Measurements from ENCODE around the gene DMWD.
"Not testable (repeated sequence)": the region's sequence is repeated elsewhere in the genome, so short reads cannot be mapped to it uniquely, and the experiment has no call there.

DMWD gene

DNA sequence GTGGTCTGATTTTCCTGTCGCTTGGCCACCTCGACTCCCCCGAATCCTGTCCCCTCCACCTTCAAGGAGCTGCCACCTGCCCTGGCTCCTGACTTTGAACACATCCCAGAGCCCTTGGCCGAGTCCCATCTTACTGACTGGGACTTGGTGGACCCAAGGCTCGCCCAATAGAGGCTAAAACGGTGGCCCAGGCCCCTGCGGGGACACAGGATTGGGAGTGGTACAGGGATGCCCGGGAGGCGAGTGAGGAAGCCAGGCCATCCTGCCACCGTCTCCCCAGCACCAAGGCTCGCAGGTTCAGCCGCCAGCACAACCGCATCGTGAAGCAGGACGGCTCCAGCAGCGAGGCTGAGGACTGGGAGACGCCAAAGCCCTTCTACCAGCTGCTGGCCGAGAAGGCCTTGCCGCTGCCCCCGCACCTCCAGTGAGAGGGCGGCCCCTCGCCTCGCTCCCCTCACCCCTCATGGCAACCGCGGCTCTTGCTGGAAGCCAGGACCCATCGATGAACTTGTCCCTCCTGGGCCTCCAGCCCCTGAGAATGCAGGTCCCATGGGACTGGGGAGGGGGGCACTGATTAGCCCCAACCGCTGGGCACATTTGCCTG lies 28.9 kb downstream of the DMWD start:
- in situ Hi-C loops (cut with HindIII; ENCODE audit: low pct_ligation_motif_present, low pct_unique_long_range_greater_than_20kb, low sequenced_read_pairs): no loop called here
- no peak for DNase-seq

DNA sequence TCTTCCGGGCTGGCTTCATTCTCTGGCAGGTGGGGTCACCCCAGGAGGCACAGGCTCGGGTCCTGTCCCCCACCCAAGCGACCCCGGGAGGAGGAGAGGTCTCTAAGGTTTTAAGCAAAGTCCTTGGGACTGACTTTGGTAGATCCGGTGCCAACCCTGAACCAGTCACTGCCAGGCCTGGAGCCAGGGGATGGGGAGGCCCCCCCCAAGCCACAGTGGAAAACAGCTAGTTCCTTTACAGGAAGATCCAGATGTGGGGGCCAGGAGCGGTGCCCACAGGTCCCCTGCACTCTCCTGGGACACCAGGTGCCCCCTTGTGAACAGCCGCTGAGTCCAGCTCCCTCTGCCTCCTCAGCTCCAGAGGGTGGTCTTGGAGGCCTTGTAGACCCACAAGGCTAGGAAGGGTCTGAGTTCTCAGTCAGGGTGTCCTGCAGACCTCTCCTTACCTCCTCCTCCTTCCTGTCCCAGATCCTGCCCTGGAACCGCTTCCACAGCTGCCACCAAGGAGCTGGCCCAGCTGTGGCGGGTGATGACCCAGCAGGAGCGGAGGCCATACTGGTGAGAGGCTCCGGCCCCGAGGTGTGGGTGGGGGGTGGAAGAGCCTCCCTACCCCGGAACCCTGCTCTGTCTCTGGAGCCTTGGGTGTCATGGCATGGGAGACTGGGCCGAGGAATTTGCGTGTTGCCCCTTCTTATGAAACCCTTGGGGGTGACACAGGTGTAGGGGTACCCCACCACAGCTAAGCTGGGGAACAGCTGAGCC lies 29.6 kb downstream of the DMWD start:
- in situ Hi-C loops (cut with HindIII; ENCODE audit: low pct_ligation_motif_present, low pct_unique_long_range_greater_than_20kb, low sequenced_read_pairs): no loop called here
- no peak for DNase-seq

DNA sequence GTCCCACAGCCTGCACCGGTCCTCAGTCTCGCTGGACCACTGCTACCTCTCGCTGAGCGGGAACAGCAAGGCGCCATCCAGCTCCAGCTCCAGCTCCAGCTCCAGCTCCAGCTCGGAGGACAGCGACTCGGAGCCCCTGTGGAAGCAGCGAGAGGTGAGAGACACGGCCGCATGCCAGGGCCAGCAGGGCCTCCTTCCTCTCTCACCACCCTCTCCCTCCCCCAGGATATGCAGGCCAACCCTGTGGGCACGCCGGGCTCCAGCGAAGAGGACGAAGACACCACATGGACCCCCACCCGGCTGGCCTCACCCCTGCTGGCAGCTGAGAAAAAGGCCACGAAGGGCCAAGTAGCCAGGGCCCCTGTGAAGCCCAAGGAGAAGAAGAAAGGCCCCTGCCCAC lies 30.9 kb downstream of the DMWD start:
- in situ Hi-C loops (cut with HindIII; ENCODE audit: low pct_ligation_motif_present, low pct_unique_long_range_greater_than_20kb, low sequenced_read_pairs): no loop called here
- no peak for DNase-seq

DNA sequence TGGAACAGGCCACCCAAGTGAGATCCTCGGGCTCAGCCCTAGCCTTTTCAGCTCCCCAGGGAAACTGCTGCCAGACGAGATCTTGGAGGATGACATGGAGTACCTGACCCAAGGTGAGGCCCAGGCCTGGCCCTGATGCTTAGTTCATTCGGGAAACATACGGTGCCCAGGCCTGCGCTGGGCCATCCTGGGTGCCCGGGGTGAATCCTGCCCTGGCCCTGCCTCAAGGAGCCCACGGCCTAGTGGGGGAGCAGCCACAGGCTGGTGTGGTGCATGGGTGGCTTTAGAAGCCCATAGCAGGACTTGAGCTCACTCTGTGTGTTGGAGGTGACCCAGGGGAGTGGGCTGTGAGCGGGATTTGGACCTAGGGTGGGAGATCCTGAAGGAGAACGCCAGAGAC lies 33.7 kb downstream of the DMWD start:
- DNase-seq: no peak
- in situ Hi-C loops (cut with HindIII; ENCODE audit: low pct_ligation_motif_present, low pct_unique_long_range_greater_than_20kb, low sequenced_read_pairs): no loop called here

DNA sequence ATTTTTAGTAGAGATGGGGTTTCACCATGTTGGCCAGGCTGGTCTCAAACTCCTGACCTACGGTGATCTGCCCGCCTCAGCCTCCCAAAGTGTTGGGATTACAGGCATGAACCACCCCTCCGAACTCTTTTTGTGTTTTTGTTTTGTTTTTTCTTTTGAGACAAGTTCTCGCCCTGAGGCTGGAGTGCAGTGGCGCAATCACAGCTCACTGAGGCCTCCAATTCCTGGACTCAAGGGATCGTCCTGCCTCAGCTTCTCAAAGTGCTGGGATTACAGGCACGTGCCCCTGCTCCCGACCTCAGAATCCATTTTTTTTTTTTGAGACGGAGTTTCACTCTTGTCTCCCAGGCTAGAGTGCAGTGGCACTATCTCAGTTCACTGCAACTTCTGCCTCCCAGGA lies 35.0 kb downstream of the DMWD start:
- in situ Hi-C loops (cut with HindIII; ENCODE audit: low pct_ligation_motif_present, low pct_unique_long_range_greater_than_20kb, low sequenced_read_pairs): no loop called here
- no peak for DNase-seq

DNA sequence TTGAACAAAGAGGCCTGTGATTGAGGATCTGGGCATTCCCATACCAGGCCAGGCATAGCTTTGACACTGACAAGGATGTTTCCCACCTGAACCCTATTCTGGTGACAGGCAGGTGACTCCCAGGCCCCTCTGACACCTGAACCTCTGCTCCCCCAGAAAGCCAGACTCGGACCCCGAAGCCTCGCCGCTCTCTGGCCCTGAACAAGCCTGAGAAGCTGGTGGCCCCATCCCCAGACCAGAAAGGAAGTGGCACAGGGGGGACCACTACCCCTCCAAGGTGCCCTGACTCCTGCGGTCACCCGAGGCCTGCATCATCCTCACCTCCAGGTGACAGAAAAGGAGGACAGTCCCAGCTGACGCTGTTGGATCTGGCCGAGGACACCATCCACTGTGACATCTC lies 38.3 kb downstream of the DMWD start:
- in situ Hi-C loops (cut with HindIII; ENCODE audit: low pct_ligation_motif_present, low pct_unique_long_range_greater_than_20kb, low sequenced_read_pairs): no loop called here

DNA sequence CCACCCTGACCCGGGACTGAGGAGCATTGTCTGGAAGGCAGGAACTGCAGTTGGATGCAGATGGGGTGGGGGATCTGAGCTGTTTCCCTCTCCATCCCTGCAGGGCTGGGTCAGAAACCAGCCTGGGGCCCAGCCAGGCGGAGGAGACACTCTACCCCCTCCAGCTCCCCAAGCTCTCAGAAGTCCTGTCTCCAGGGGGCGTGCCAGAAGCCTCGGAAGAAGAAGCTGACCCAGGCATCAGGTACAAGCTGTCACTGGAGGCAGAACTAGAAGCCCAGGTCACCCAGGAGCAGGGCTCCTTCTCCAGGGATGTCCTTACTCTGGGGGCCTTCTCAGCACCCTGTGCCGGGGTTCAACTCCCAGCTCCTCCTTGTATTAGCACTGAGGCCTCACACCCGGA lies 39.1 kb downstream of the DMWD start:
- DNase-seq: no peak
- in situ Hi-C loops (cut with HindIII; ENCODE audit: low pct_ligation_motif_present, low pct_unique_long_range_greater_than_20kb, low sequenced_read_pairs): no loop called here

More for the DNA sequence above, 38.3 kb downstream of the DMWD start:
- DNase-seq: no peak

DNA sequence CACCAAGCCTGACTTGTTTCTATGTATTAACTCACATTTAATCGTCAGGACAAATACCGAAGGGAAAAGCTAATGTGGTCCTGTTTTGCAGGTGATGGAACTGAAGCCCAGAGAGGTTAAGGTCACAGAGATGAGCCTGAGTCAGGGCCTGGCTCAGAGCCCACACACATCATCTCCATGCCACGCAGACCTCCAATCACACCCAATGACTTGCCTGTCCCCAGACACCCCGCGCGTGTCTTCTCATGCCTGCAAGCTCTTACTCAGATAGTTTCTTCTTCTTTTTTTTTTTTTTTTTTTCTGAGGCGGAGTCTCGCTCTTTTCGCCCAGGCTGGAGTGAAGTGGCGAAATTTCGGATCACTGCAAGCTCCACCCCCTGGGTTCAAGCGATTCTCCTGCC lies 40.0 kb downstream of the DMWD start:
- no peak for DNase-seq
- in situ Hi-C loops (cut with HindIII; ENCODE audit: low pct_ligation_motif_present, low pct_unique_long_range_greater_than_20kb, low sequenced_read_pairs): no loop called here

DNA sequence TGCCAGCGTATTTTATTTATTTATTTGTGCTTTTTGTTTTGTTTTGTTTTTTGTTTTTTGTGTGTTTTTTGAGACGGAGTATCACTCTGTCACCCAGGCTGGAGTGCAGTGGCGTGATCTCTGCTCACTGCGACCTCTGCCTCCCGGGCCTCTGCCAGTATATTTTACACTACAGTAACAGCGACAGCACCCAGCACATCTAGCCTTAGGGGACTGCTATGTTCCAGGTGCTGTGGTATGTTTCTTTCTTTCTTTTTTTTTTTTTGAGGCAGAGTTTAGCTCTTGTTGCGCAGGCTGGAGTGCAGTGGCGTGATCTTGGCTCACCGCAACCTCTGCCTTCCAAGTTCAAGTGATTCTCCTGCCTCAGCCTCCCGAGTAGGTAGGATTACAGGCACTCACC lies 41.2 kb downstream of the DMWD start:
- DNase-seq; in situ Hi-C loops (cut with HindIII; ENCODE audit: low pct_ligation_motif_present, low pct_unique_long_range_greater_than_20kb, low sequenced_read_pairs): not testable (repeated sequence)

DNA sequence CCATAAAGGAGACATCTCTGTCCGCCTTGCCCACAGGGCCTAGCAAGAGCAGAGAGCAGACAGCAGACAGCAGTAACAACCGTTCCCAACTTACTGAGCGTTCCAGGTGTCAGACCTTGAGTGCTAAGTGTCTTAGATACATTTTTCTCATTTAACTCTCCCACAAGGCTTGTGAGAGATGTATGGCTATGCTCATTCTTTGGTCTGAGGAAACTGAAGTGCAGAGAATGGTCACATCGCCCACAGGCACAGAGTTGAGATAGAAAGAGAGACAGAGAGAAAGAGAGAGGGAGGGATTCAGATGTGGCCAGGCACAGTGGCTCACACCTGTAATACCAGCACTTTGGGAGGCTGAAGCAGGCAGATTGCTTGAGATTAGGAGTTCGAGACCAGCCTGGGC lies 45.1 kb downstream of the DMWD start:
- in situ Hi-C loops (cut with HindIII; ENCODE audit: low pct_ligation_motif_present, low pct_unique_long_range_greater_than_20kb, low sequenced_read_pairs): no loop called here

DNA sequence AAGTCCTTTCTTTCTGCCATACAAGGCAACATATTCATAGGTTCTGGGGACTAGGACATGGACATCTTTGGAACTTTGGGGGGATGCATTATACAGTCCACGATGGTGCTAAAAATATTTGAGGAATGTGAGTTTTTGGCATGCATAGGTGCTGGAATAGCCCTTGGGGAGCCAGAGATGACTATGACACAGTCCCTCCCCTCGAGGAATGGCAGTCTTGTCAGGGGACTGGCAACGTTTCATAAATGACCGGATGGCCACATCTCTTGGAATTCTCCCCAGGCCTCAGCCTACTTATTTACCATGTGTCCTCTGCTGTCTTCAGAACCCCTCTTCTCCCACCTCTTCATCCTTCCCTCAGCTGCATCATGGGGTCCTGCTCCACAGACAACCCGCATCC lies 45.8 kb downstream of the DMWD start:
- DNase-seq: no peak
- in situ Hi-C loops (cut with HindIII; ENCODE audit: low pct_ligation_motif_present, low pct_unique_long_range_greater_than_20kb, low sequenced_read_pairs): no loop called here

More for the DNA sequence above, 45.1 kb downstream of the DMWD start:
- no peak for DNase-seq

DNA sequence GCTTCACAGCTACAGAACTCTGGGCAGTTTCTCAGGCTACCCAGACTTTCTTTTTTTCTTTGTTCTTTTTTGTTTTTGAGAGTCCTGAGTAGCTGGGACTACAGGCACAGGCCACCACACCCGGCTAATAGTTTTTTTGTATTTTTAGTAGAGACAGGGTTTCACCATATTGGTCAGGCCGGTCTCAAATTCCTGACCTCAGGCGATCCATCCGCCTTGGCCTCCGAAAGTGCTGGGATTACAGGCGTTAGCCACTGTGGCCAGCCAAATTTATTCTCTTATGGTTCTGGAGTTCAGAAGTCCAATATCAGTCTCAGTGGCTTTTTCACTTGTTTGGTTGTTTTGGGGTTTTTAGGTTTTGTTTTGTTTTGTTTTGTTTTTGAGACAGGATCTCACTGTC lies 47.0 kb downstream of the DMWD start:
- DNase-seq: no peak
- in situ Hi-C loops (cut with HindIII; ENCODE audit: low pct_ligation_motif_present, low pct_unique_long_range_greater_than_20kb, low sequenced_read_pairs): no loop called here

DNA sequence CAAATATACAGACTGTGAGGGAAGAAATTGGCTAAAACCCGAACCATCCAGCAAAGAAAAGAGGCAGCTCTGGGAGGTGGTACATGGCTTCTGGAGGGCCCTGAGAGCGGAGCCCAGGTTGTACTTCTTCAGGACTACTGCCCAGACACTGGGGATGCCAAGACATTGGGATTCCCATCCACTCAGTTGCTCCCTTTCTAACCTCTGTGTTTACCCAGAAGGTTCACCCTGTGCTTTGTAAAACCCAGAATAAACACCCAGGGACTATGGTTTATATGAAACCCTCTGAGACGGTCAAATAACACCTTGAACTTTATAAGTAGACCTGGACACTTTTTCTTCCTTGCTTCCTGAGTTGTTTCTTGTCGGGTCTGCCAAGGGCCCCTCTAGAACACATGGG lies 49.7 kb downstream of the DMWD start:
- DNase-seq: no peak
- in situ Hi-C loops (cut with HindIII; ENCODE audit: low pct_ligation_motif_present, low pct_unique_long_range_greater_than_20kb, low sequenced_read_pairs): no loop called here

DNA sequence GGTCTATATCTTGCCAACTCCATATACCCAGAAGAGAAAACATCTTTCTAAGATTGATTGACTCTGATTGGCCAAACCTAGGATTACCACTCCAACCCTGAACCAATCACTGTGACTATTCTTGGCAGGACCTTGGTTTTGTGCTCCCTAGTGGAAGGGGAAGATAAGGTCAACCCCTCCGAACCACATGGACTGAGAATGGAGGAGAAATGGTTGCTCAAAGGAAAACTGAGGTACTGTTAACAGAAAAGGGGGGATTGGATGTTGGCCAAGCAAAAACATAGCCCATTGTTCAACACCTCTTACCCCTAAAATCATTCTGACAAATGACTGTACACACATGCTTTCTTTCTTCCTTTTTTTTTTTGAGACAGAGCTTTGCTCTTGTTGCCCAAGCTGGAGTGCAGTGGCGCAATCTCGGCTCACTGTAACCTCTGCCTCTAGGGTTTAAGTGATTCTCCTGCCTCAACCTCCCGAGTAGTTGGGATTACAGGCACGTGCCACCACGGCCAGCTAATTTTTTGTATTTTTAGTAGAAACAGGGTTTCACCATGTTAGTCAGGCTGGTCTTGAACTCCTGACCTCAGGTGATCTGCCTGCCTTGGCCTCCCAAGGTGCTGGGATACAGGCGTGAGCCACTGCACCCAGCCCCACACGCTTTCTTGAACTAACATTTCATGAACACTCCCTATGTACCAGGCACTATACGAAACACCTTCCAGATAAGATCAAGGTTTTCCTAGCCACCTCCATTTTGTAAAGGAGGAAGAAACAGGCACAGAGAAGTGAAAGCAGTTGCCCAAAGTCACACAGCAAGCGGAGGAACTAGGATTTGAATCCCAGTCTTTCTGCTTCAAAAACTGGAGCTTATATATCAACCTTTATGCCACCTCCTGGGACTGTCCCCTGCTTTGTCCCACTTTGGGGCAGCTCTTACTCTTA lies 52.9 kb downstream of the DMWD start:
- in situ Hi-C loops (cut with HindIII; ENCODE audit: low pct_ligation_motif_present, low pct_unique_long_range_greater_than_20kb, low sequenced_read_pairs): no loop called here
- peak; percentile 20 for DNase-seq

DNA sequence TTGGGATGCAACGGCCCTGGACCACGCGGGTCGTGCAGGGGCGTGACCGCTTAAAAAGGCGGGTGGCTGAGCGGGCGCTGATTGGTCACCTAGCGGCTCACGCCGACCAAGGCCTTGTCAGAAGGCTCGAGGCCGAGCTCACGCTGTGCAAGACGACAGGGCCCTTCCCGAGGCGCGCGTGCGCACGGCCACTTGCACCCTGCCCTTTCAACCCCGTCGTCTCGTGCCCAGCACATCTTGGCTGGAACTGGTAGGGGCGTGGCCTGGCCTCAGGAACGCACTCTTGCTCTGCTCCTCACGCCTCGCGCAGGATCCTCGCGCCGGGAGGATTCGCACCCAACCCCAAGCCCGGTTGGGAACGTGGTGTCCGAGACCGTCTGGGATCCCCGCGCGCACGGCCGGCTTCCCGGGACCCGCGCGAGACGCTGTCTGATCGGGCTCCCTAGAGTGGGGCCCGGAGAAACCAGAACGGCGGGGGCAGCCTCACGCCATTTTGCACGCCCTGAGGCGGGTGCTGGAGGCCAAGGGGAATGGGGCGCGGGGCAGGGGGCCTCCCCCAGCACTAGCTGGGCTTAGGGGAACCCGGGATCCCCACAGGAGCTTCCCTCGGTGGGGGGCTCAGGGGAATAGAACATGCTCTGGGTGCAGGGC lies 59.4 kb downstream of the DMWD start, which contains the start of gene MEIOSIN:
MEIOSIN (plus strand) TSS at position 280 of the 651 bp plus-strand sequence. CDS start 1,938 bp downstream, outside the sequence.
- in situ Hi-C loops (cut with HindIII; ENCODE audit: low pct_ligation_motif_present, low pct_unique_long_range_greater_than_20kb, low sequenced_read_pairs): no loop called here
- no peak for DNase-seq
